ENCODE measurements around the gene GSKIP.

GRCh38 chr14:96423446-96424108 is 60.3 kb downstream of the GSKIP start:
- TF ChIP-seq CTCF (IDR thresholded peaks at IDR 0.05), result no peak
- no peak for TF ChIP-seq POLR2A (IDR thresholded peaks at IDR 0.05)
- no peak for TF ChIP-seq POLR2AphosphoS5 (IDR thresholded peaks at IDR 0.05)

All from sigmoid colon (tissue), 4 donors.